ENCODE results near the gene COPS9.

COPS9 gene

GRCh38 chr2:240136013-240136670, at the start of gene COPS9:
Gene COPS9, minus strand, starts transcription at chr2:240136305. Its CDS starts 21 bp downstream, at chr2:240136284.
- H3K4me3 Mint-ChIP-seq, result peak within 1 kb of the TSS; percentile 92
- TF ChIP-seq CTCF (IDR thresholded peaks at IDR 0.05), result no peak
- no peaks in the 10 kb centered on the region for H3K9me3 Mint-ChIP-seq
- H3K36me3 Mint-ChIP-seq (ENCODE audit: low read depth), result peaks cover 12% of the 10 kb centered on the region
- no peak within 1 kb of the TSS for H3K27ac Mint-ChIP-seq
- peaks cover 28% of the 10 kb centered on the region for H3K27me3 Mint-ChIP-seq (ENCODE audit: low read depth, poor library complexity)
- peaks cover 52% of the 10 kb centered on the region for H3K4me1 Mint-ChIP-seq
- peak; percentile 94 for DNase-seq

- DNase-seq, result no peak
- Mint-ChIP-seq H3K9me3 (peaks cover 40% of the 10 kb centered on the region), H3K27ac (no peak overlapping the region), H3K4me1 (peaks cover 5% of the 10 kb centered on the region), H3K4me3 (no peak overlapping the region), H3K36me3 (ENCODE audit: low read depth) (no peaks in the 10 kb centered on the region), H3K27me3 (ENCODE audit: low read depth, poor library complexity) (peaks cover 36% of the 10 kb centered on the region)
- TF ChIP-seq CTCF (IDR thresholded peaks at IDR 0.05), result no peak
Observed at GRCh38 chr2:240184656-240185055, 48.6 kb upstream of the COPS9 start.

- no peak for TF ChIP-seq CTCF (IDR thresholded peaks at IDR 0.05)
- Mint-ChIP-seq H3K36me3 (ENCODE audit: low read depth) (no peaks in the 10 kb centered on the region), H3K9me3 (peaks cover 34% of the 10 kb centered on the region)
Observed at GRCh38 chr2:240183875-240184590, 47.9 kb upstream of the COPS9 start.

GRCh38 chr2:240183006-240183874, 47.1 kb upstream of the COPS9 start:
- peaks cover 34% of the 10 kb centered on the region for H3K27me3 Mint-ChIP-seq (ENCODE audit: low read depth, poor library complexity)
- no peak overlapping the region for H3K4me3 Mint-ChIP-seq
- TF ChIP-seq CTCF (IDR thresholded peaks at IDR 0.05), result no peak
- H3K27ac Mint-ChIP-seq, result no peak overlapping the region
- no peaks in the 10 kb centered on the region for H3K36me3 Mint-ChIP-seq (ENCODE audit: low read depth)
- peaks cover 26% of the 10 kb centered on the region for H3K9me3 Mint-ChIP-seq
- peaks cover 5% of the 10 kb centered on the region for H3K4me1 Mint-ChIP-seq
- DNase-seq, result no peak

More at GRCh38 chr2:240183875-240184590, 47.9 kb upstream of the COPS9 start:
- DNase-seq, result no peak
- H3K4me1 Mint-ChIP-seq, result peaks cover 5% of the 10 kb centered on the region
- no peak overlapping the region for H3K27ac Mint-ChIP-seq
- peaks cover 35% of the 10 kb centered on the region for H3K27me3 Mint-ChIP-seq (ENCODE audit: low read depth, poor library complexity)
- no peak overlapping the region for H3K4me3 Mint-ChIP-seq

- Mint-ChIP-seq H3K4me1 (peaks cover 5% of the 10 kb centered on the region), H3K27ac (no peak overlapping the region), H3K4me3 (no peak overlapping the region), H3K9me3 (peaks cover 18% of the 10 kb centered on the region), H3K36me3 (ENCODE audit: low read depth) (no peaks in the 10 kb centered on the region), H3K27me3 (ENCODE audit: low read depth, poor library complexity) (peaks cover 29% of the 10 kb centered on the region)
- DNase-seq, result no peak
- TF ChIP-seq CTCF (IDR thresholded peaks at IDR 0.05), result no peak
Observed at GRCh38 chr2:240182476-240182875, 46.4 kb upstream of the COPS9 start.

Measured in nephron progenitor cell (in vitro differentiated cells).